HG02571 (cell line): ENCODE results near the gene FGD3.

Source experiments
- ATAC-seq: cut with Tn5 transposase; IDR thresholded peaks from one replicate; pipeline ENCODE4 v1.9.1; 2021; ENCODE audit warnings: mild to moderate bottlenecking, moderate library complexity; ENCODE audit not compliant: unreplicated experiment

Gene FGD3

DNA sequence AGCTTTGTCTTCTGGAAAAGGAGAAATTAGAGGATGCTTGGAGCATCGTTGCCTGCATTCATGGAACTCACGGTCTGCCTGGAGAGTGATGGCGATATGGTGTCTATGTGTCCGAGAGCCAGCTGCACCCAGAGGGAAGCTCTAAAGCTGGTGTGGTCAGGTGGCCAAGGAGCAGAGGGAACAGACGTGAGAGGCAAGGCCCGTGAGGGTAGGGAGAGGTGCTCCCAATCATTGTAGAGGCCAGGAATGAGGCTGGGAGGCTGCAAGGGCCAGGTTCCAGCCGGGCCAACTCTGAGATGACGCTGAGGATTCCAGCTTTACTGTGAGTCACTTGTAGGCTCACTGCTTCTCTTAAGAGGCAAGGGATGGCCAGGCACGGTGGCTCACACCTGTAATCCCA is 7.6 kb downstream of the FGD3 start:
- no peak for ATAC-seq

DNA sequence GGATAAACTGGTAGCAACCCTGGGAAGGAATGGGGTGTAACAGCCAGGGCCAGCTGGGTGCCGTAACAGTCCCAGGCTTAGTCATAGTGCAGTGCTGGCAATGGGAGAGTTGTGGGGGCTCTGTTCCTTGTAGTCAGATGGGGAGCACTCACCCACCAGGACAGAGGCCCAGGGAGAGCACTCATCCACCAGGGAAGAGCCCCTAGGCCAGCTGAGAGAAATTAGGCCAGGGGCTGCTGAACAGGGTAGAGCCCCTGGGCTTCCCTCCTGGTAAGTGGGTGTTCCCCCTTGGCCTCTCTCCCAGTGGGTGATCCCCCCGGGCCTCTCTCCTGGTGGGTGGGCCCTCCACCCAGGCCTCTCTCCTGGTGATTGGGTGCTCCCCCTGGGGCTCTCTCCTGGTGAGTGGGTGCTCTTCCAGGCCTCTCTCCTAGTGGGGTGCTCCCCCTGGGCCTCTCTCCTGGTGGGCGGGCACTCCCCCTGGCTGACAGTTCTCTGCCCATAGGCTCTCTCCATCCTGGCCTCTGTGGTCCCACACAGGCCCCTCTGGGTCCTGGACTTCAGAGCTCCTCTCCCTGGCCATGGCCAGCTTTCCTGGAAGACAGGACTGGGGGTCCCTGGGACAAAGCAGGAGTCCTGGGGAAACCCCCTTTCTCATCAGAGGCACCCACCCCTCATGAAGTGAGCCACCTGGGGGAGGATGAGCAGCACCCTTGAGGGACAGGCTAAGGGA is 13.4 kb downstream of the FGD3 start:
- ATAC-seq: no peak

DNA sequence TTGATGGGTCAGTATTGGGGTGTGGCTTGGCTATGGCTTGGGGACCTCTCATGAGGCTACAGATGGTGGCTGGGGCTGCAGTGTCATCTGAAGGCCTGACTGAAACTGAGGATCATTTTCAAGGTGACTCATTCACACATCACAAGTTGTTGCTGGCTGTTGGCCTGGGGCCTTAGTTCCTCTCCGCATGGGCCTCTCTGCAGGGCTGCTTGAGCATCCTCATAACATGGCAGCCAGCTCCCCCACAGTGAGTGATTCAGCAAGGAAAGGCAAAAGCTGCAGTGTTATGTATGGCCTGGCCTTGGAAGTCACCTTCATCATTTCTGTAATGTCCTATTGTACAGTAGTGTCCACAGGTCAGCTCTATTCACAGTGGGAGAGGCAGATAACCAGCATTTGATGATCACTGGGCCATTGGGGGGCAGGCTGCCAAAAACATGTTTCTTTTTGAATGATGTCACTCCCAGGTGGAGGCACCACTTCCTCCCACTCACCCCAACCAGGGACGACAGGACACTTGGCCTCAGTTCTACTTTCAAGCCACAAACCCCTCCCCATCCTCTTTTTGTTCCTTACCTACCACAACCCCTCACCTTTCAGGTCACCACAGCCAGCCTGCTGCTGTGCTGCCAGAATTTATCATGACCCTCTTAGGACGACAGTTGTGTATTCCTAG is 14.4 kb downstream of the FGD3 start:
- no peak for ATAC-seq

DNA sequence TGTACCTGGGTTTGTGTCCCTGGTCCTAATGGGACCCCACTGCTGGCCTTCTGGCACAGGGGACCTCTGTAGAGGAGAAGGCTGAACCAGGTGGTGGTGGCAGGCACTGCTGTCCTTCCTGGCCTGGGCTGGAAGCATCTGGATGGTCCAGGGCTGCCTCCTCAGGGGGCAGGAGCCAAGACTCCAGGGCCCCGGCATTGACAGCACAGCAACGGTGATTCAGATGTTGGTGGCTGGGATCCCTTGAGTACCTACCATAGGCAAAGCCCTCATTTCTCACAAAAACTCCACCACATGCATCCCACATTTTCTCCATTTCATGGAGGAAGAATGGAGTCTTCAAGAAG is 15.0 kb downstream of the FGD3 start:
- ATAC-seq: no peak

DNA sequence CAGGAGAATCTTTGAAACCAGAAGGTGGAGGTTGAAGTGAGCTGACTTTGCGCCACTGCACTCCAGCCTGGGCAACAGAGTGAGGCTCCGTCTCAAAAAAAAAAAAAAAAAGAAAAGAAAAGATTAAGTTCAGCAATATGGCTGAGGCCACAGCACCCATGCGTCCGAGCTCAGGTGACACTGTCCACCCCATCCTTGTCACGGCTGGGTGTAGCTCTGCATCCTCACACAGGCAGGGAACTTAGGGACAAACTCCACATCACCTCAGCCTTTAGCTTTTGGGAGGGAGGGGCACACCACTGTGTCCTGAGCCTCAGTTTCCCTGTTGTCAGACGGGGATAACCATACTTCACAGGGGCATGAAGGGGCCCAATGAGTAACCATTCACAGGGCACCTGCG is 15.5 kb downstream of the FGD3 start:
- no peak for ATAC-seq

DNA sequence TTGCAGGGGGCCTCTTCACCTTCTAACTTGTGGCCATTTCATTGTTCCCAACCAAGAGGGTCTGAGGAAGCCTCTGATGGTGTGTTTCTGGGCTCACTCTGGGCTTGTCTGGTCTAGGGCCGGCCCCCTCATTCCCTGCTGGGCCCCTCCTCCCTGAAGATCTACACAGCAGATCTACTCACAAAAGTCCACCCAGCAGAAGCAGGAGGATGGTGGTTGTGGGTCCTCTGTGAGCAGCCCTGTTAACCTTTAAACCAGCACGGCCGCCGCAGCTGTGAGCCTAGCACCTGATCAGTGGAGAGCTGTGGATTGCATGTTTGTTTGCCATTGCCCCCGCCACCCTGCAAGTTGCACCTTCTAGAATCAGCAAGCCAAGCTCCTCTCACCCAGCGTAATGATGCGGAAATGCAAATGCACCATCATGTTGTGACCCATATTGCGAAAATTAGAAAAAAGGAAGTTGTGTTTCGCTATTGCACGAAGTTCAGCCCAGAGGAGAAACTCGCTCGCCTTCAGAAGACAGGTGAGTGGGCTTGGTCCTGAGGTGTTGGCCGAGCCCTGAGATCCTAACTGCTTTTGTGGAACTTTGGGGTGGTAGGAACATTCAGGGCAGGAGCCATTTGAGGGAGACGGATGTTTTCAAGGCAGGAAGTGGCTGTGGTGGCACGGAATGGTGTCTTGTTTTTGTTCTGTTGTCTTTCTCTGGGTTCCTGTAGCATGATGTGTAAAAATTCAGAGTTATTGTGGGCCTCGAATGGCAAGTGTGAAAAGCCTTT is 16.7 kb downstream of the FGD3 start:
- peak; percentile 70 for ATAC-seq

DNA sequence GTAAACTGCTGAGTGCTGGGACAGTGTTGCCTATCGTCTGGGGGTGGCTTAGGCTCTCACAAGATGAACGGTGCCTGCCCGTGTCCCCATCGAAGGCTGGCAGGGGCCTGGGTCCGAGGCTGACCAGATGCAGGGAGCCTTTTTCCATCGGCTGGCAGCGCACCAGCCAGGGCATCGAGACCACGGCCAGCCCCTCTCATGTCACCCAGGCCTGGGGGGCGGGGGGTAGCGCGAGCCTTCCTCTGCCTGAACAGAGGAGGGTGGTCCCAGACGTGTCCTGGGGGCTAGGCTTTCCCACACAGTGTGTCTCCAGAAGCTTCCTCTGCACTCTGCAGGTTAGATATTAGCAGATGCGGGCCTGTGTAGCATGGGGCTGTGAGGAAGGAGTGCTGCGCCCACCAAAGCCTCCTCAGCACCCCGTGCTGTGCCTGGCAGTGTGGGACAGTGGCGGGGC is 17.3 kb downstream of the FGD3 start:
- ATAC-seq: peak; percentile 16

DNA sequence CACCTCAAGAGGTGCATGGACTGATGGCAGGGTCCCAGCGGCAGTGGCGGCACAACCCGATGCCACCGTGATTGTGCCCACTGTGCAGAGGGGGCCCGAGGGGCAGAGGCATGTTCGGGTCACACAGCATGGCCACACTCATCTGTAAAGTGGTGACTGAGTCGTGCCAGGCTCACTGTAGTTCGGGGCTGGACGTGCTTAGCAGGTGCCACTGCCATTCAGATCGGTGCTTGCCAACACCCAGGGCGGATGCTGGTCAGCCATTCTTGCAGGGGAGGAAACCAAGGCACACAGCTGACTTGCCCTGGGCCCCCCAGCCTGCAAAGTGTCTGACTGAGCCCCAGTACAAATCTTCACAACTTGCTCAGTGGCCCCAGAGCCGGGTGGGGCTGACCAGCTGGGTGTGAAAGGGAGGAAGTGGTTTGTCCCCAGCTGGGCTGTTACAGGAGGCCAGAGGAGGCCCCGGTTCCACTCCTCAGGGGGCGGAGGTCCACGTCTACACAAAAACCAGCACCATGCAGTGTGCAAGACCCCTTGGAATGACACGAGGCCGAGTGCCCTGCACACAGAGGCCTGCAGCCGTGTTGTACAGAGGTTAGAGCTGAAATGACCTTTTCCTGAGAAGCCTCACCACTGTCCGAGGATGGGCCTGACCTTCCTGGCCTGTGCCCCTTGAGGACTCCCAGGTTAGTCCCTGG is 17.9 kb downstream of the FGD3 start:
- peak; percentile 22 for ATAC-seq

DNA sequence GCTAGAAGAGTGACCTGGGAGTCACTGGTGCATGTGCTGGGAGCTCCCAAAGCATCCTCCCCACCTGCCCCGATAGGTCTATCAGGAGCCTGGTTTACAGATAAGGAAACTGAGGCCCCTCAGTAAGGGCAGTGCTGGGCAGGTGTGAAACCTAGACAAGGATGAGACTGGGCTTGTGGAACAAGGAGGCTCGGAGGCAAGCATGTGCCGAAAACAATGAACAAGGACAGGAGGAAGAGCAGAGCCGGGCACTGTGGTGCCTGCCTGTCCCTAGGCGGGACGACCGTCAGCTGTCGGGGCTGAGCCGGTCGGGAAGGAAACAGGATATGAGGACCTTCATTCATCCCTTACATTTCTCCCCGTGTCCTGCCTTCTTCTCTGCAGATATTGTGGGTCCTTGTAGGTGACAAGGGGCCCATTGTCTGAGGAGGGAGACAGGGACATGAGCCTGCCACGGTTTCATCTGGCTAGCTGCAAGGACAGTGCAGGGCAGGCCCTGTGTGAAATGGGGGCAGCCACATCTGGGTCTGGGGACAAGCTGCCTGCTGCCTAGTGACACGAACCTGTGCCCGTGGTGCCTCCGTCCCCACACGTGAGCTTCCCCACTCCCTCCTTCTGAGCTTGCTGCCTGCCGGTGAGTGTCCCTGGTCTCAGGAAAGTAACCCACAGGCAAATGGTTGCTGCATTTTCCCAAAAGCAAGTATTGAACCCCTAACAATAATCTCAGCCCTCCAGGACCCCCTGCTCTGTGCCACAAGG is 18.6 kb downstream of the FGD3 start:
- ATAC-seq: no peak

DNA sequence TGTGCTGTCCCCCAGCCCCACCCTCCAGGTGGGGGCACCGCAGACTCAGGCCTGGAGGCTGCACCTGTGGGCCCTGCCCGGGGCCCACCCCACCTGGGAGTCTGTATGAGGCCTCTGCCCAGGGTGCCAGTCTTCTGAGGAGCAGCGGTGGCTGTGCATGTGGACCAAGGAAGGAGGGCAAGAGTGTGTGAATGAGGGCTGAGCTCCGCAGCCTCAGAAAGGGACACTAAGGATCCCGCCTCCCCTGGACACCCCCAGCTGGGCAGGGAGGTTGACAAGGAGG is 19.1 kb downstream of the FGD3 start:
- no peak for ATAC-seq

DNA sequence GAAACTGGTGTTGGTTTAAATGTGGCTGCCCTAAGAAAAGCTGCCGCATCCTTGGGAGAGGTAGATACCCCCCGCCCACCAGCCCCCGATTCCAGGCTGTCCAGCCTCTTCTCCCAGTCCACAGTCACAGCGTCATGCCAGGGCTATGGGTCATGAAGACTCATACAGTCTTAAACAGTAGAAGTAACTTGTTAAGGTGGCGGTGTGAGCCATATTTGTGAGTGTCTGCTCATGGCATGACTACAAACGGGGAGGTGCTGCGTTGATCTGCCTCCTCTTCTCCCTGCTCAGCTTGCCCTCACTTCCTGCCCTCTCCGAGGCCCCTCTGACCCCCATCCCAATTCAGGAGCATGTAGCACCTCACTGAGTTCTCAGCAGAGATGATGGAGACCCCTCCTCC is 20.8 kb downstream of the FGD3 start:
- ATAC-seq: no peak

DNA sequence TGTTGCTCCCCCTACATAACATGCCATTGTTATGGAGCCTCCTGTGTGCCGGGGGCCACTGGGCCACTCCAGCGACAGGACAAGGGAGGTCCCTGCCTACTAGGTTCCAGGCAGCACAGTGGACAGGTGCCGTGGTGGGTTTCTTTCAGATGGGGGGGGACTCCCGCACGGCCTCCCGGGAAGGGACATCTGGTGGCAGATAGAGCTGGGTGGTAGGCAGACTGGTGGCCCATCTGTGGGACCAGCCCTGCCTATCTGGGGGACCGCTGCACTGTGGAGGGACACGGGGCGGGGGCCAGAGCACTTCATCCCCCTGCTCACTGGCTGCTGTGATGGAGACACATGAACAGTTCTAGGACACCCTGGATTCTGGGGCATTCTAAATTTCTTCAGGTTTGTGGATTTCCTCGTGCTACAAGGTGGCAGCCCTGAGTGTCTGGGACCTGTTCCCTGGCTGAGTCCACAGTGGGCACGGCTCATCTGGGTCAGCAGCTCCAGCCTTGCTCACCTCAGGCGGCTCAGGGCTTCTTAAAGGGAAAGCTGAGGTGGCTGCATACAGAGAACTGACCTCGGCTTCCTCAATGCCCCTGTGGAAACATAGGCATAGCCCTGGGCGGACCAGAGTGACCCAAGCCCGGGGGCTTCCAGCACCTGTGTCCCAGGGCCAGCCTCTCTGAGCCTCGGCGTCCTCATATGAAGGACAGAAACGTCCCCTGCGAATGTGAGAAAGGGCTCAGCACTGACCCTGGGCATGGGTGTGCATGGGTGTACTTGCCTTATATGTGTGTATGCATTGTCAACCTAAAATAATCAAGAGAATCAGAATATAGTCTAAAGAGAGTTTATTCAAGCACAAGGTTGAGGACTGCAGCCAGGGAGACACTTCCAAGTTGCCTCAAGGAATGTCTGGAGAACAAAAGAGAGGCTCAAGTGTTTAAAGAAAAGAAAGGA is 22.5 kb downstream of the FGD3 start:
- no peak for ATAC-seq

DNA sequence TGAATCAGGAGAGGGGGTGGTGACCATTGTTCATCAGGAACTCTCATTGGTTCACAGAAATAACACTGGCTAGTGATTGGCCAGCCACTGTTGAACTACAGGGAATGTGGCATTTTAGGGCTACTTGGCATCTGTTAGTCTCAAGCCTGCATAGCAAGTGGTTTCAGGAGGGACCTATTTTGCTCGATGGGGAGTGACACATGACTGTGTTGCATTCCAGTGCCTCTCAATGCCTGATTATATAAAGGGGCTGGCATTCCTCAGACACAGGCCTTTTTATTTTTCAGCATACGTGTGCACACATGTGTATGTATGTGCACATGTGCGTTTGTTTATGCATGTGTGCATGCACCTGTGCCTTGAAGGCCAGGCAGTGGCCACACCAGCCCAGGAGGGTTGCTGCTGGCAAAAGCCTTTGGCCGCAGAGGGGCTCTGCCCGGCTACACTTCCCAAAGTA is 23.2 kb downstream of the FGD3 start:
- no peak for ATAC-seq

DNA sequence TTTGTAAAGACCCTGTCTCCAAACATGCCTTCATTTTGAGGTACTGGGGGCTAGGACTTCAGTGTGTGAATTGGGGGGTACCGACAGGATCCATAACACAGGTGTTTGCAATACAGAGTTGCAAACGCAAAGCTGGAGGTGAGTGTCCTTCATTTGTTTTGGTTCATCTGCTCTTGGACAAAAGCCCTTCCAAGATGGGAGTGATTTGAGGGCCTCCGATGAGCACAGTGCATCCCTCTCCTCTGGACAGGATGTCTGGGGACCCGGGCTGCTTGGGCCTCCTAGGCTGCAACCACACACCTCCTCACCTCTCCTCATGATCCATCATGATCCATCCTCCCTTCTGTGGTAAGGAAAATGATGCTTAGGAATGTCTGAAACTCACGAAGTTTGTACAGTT is 23.8 kb downstream of the FGD3 start:
- ATAC-seq: no peak

DNA sequence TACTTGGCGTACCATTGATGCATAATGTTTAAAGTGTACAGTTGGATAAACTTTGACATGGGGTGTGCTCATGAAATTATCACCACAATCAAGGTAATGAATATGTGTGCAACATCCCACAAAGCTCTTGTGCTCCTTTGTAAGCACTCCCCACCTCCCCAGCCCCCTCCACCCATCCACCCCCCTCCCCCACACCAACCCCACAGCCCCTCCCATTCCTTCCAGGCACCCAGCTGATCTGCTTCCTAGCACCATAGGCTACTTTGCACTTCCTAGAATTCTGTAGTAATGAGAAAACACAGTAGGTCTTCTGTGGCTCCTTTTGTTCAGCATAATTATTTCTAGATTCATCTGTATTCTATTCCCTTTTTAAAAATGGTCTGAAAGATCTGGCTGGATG is 24.5 kb downstream of the FGD3 start:
- no peak for ATAC-seq

DNA sequence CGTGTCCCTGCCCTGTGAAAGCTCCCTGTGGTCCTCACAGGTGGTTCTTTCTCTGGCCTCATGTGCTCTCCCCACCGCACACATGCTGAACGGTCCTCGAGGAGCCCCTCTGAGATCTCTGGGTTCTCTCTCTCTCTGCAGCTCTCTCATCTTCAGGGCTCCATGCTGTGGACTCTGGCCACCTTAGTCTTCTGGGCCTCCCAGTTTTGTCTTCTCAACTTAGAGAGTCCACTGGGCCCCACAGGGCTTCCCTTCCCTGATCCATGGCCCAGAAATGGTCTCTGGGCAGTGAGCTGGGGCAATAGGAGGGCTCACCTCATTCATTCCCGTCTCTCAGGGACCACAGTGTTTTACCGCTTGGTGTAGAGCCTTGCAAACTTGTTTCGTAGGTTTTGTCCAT is 26.4 kb downstream of the FGD3 start:
- no peak for ATAC-seq

DNA sequence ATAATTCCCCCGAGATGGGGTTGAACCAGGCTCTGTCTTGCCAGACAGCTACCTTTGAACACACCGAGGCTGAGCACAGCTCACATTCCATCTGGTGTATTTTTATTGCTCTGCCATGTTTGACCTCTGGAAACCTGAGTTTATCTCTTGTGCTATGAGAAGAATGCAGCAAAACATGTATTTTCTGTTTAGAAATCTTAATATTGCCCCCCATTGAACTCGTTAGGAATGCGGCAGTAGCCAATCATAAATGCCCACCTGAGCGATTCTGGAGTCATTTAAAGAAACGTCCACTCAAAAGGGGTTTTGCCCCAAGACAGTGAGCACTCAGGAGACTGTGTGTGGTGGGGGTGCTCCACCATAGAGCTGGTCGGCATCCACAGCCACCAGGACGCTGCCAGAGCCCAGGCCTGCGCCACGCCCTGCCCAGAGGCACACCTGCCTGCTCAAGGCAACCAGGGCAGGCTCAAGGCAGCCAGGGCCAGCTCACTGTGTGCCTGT is 26.9 kb downstream of the FGD3 start:
- no peak for ATAC-seq

DNA sequence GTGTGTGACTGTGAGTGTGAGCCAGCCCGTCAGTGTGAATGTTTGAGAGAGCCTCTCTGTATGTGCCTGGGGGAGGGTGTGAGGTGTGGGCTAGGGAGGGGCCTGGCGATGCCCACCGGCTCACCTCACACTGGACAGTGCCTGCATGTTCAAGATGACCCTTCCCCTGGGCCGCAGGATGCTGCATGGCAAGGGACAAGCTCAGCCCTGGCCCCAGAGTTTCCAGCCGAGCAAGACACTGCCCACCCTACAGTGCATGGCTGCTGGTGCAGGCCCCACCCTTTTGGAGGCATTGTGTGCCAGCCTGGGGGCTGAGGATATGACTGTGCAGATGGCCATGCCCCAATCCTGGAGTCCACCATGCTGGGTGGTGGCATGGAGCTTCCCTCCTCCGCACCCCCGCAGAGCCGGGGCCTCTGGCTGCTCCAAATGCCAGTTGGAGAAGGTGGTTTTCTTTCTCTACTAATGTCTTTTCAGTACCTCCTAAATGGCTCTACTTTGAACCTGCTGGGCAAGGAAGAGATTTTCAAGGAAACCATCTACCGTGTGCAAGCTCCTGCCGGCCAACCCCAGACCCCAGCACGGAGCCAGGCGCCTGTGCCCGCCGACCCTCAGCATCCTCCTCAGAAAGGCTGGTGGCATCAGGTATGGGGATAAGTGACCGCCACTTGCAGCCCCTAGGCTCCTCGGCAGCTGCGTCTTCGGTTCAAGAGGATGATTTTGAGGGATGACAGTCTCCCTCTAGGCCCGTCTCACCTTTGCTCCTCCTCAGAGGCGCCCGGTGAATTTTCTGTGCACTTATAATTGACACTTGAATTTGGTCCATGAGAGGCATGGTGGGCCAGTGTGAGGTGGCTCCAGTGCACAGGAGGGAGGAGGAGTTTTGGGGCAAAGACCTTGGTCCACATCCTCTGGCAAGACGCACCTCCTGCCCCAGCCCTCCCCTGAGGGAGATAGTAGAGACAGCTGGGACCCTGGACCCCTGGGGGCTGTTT is 27.7 kb downstream of the FGD3 start:
- ATAC-seq: no peak
